ENCODE results near the gene ZNF878. TPM values are rescaled to one million over a fixed set of nuclear protein-coding genes. Genes with fewer than 3 reads are reported as not detected.

The ZNF878 gene
- total and polyA plus RNA-seq, 4 experiments from 2014 or later, result not detected

GRCh38 chr19:12064590-12065538, 12.1 kb upstream of the ZNF878 start, which contains the start of gene ZNF844:
ZNF844 (plus strand) TSS chr19:12064731; CDS start chr19:12064874, 143 bp downstream.
- intact Hi-C loops (cut with micrococcal nuclease), result no loop called here
- H3K27ac Mint-ChIP-seq, result peak within 1 kb of the TSS in 6 of 7 donors; percentile 47 to 87 (median 74)
- ChIA-PET POLR2A (ENCODE audit: partially characterized antibody) (interaction anchor here (0.7 to 1.5 kb wide), 2 partner anchors 25 to 98 kb away, joined by 3 to 4 read pairs; partner anchors contain the start of gene ZNF136), CTCF (ENCODE audit: partially characterized antibody) (interaction anchor here (0.6 to 1.4 kb wide), 3 partner anchors 76 to 101 kb away, joined by 3 to 5 read pairs (median 3); partner anchors contain the start of gene ZNF20)
- H3K4me3 ChIP-seq (ENCODE audit: low read length in 2 of 2), result peak within 1 kb of the TSS; percentile 57 to 71
- peaks cover 3 to 6% of the 10 kb centered on the region in 2 donors for H3K36me3 Mint-ChIP-seq
- H3K27me3 Mint-ChIP-seq, result no peaks in the 10 kb centered on the region
- H3K27ac ChIP-seq (ENCODE audit: low read depth, low read length), result peak within 1 kb of the TSS; percentile 11
- peaks cover 7% of the 10 kb centered on the region for H3K4me1 ChIP-seq (ENCODE audit: insufficient read depth, low read length)
- peaks cover 0 to 4% of the 10 kb centered on the region in 2 donors for H3K9me3 ChIP-seq (ENCODE audit: control insufficient read depth in 1 of 2, low read length in 2 of 2)
- no peaks in the 10 kb centered on the region for H3K27me3 ChIP-seq (ENCODE audit: insufficient read depth, low read length)
- peak within 1 kb of the TSS; percentile 83 to 90 (median 86) for H3K4me3 Mint-ChIP-seq
- peaks cover 0 to 24% (median 11%) of the 10 kb centered on the region in 8 donors for H3K9me3 Mint-ChIP-seq
- no peaks in the 10 kb centered on the region for H3K36me3 ChIP-seq (ENCODE audit: insufficient read depth, low read length)
- DNase-seq, result peak; percentile 48 to 62 (median 56)
- peaks cover 3 to 13% (median 8%) of the 10 kb centered on the region in 4 donors for H3K4me1 Mint-ChIP-seq

DNA sequence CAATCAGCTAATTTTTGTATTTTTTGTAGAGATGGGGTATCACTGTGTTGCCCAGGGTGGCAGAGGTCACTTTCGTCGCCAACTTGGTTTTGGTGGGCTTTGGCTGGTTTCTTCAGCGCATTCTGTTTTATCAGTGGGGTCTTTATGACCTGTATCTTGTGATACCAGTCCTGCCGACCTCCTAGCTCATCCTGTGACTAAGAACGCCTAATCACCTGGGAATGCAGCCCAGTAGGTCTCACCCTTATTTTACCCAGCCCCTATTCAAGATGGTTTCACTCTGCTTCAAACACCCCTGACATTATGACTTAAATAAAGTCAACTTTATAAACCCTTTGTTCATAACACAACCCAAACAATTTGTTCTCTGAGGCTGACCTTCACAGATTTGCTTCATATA, 3.0 kb upstream of the ZNF878 start:
- CTCF ChIA-PET (ENCODE audit: partially characterized antibody), result interaction anchor here (0.9 to 3.2 kb wide), 5 partner anchors 35 to 258 kb away, joined by 3 to 14 read pairs (median 4); partner anchors contain the start of gene ZNF700
- Mint-ChIP-seq H3K9me3 (peaks cover 2 to 4% (median 3%) of the 10 kb centered on the region in 8 donors), H3K4me1 (peaks cover 10 to 19% (median 15%) of the 10 kb centered on the region in 4 donors), H3K36me3 (peaks cover 0 to 3% of the 10 kb centered on the region in 2 donors), H3K27ac (no peak overlapping the region), H3K4me3 (no peak overlapping the region), H3K27me3 (peaks cover 11 to 19% of the 10 kb centered on the region in 2 donors)
- Histone ChIP-seq H3K4me3 (ENCODE audit: low read length in 2 of 2) (no peak overlapping the region), H3K9me3 (ENCODE audit: control insufficient read depth in 1 of 2, low read length in 2 of 2) (no peaks in the 10 kb centered on the region), H3K4me1 (ENCODE audit: insufficient read depth, low read length) (peaks cover 13% of the 10 kb centered on the region), H3K27ac (ENCODE audit: low read depth, low read length) (no peak overlapping the region), H3K27me3 (ENCODE audit: insufficient read depth, low read length) (no peaks in the 10 kb centered on the region), H3K36me3 (ENCODE audit: insufficient read depth, low read length) (no peaks in the 10 kb centered on the region)
- POLR2A ChIA-PET (ENCODE audit: partially characterized antibody), result no interaction called here
- no peak for DNase-seq
- intact Hi-C loops (cut with micrococcal nuclease), result loop anchor here (5.0 kb wide), 2 partner anchors 133 to 258 kb away; partner anchors contain the start of gene ZNF491

DNA sequence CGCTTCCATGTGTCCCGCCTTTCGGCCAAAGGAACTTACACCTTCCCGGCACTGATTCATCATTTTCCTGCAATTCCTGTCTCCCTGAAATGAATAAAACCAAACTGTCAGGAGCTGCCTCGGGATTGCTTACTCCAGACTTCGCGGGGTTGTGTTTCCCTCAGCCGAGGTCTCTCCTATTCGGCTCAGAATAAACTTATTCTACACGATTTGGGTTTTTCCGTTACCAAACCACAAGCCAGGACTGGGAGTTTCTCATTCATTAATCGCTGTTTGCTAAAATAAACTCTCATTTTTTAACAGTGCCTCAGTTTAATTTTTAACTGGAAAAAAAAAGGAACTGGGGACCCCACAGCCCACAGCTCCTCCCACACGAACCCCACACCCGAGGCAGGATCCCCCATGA, 667 bp downstream of the ZNF878 start:
- Histone ChIP-seq H3K4me1 (ENCODE audit: insufficient read depth, low read length) (peaks cover 13% of the 10 kb centered on the region), H3K4me3 (ENCODE audit: low read length in 2 of 2) (peak overlapping the region in 1 of 2 donors; percentile 55), H3K9me3 (ENCODE audit: control insufficient read depth in 1 of 2, low read length in 2 of 2) (no peaks in the 10 kb centered on the region), H3K36me3 (ENCODE audit: insufficient read depth, low read length) (no peaks in the 10 kb centered on the region), H3K27me3 (ENCODE audit: insufficient read depth, low read length) (no peaks in the 10 kb centered on the region), H3K27ac (ENCODE audit: low read depth, low read length) (no peak overlapping the region)
- H3K4me3 Mint-ChIP-seq, result peak overlapping the region; percentile 63 to 84 (median 80)
- POLR2A ChIA-PET (ENCODE audit: partially characterized antibody), result interaction anchor here (0.6 to 1.5 kb wide), 4 partner anchors 55 to 342 kb away, joined by 3 to 4 read pairs (median 3); no protein-coding TSS in a partner anchor
- H3K36me3 Mint-ChIP-seq, result peaks cover 0 to 6% of the 10 kb centered on the region in 2 donors
- peaks cover 11 to 19% of the 10 kb centered on the region in 2 donors for H3K27me3 Mint-ChIP-seq
- H3K27ac Mint-ChIP-seq, result no peak overlapping the region
- no peak for DNase-seq
- intact Hi-C loops (cut with micrococcal nuclease), result no loop called here
- H3K9me3 Mint-ChIP-seq, result peaks cover 2 to 23% (median 8%) of the 10 kb centered on the region in 8 donors
- CTCF ChIA-PET (ENCODE audit: partially characterized antibody), result interaction anchor here (1.2 to 1.4 kb wide), 2 partner anchors 10 to 129 kb away, joined by 3 to 4 read pairs; no protein-coding TSS in a partner anchor
- peaks cover 8 to 13% (median 11%) of the 10 kb centered on the region in 4 donors for H3K4me1 Mint-ChIP-seq

GRCh38 chr19:12047868-12048267, 4.9 kb downstream of the ZNF878 start:
- Mint-ChIP-seq H3K9me3 (peaks cover 3 to 58% (median 35%) of the 10 kb centered on the region in 8 donors), H3K4me1 (peaks cover 6 to 7% (median 6%) of the 10 kb centered on the region in 4 donors), H3K4me3 (no peak overlapping the region), H3K36me3 (peaks cover 11 to 18% of the 10 kb centered on the region in 2 donors), H3K27ac (no peak overlapping the region), H3K27me3 (peaks cover 3 to 7% of the 10 kb centered on the region in 2 donors)
- H3K36me3 ChIP-seq (ENCODE audit: insufficient read depth, low read length), result no peaks in the 10 kb centered on the region
- H3K27ac ChIP-seq (ENCODE audit: low read depth, low read length), result no peak overlapping the region
- peaks cover 0 to 19% of the 10 kb centered on the region in 2 donors for H3K9me3 ChIP-seq (ENCODE audit: control insufficient read depth in 1 of 2, low read length in 2 of 2)
- H3K27me3 ChIP-seq (ENCODE audit: insufficient read depth, low read length), result no peaks in the 10 kb centered on the region
- H3K4me1 ChIP-seq (ENCODE audit: insufficient read depth, low read length), result peaks cover 9% of the 10 kb centered on the region
- ChIA-PET POLR2A (ENCODE audit: partially characterized antibody) (no interaction called here), CTCF (ENCODE audit: partially characterized antibody) (no interaction called here)
- H3K4me3 ChIP-seq (ENCODE audit: low read length in 2 of 2), result no peak overlapping the region
- intact Hi-C loops (cut with micrococcal nuclease), result no loop called here
- DNase-seq, result no peak

- POLR2A ChIA-PET (ENCODE audit: partially characterized antibody), result no interaction called here
These were observed 8.9 kb downstream of the ZNF878 start for GRCh38 chr19:12043752-12044422.

DNA sequence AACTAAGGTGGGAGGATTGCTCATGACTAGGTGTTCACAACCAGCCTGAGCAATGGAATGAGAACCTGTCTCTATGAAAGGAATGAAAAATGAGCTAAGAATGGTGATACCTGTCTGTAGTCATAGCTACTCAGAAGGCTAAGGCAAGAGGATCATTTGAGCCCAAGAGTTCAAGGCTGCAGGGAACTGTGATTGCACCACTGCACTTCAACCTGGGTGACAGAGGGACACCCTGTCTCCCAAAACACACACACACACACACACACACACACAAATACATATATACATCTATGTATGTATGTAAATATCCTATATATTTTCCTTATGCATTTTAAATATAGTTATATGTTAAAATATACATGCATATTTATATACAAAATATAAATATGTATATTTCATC, 9.9 kb downstream of the ZNF878 start:
- Mint-ChIP-seq H3K27me3 (no peaks in the 10 kb centered on the region), H3K36me3 (peaks cover 15 to 23% of the 10 kb centered on the region in 2 donors), H3K27ac (no peak overlapping the region), H3K4me3 (no peak overlapping the region), H3K9me3 (peaks cover 0 to 75% (median 44%) of the 10 kb centered on the region in 8 donors), H3K4me1 (no peaks in the 10 kb centered on the region)
- Histone ChIP-seq H3K4me1 (ENCODE audit: insufficient read depth, low read length) (no peaks in the 10 kb centered on the region), H3K9me3 (ENCODE audit: control insufficient read depth in 1 of 2, low read length in 2 of 2) (peaks cover 0 to 24% of the 10 kb centered on the region in 2 donors), H3K36me3 (ENCODE audit: insufficient read depth, low read length) (no peaks in the 10 kb centered on the region), H3K27me3 (ENCODE audit: insufficient read depth, low read length) (no peaks in the 10 kb centered on the region), H3K27ac (ENCODE audit: low read depth, low read length) (no peak overlapping the region), H3K4me3 (ENCODE audit: low read length in 2 of 2) (no peak overlapping the region)
- intact Hi-C loops (cut with micrococcal nuclease), result no loop called here
- DNase-seq, result no peak
- POLR2A ChIA-PET (ENCODE audit: partially characterized antibody), result interaction anchor here (0.6 kb wide), 1 partner anchor 47 kb away, joined by 3 read pairs; no protein-coding TSS in a partner anchor
- CTCF ChIA-PET (ENCODE audit: partially characterized antibody), result interaction anchor here (0.9 kb wide), 1 partner anchor 17 kb away, joined by 3 read pairs; no protein-coding TSS in a partner anchor

More at GRCh38 chr19:12043752-12044422, 8.9 kb downstream of the ZNF878 start:
- H3K27me3 Mint-ChIP-seq, result no peaks in the 10 kb centered on the region
- peaks cover 0 to 24% of the 10 kb centered on the region in 2 donors for H3K9me3 ChIP-seq (ENCODE audit: control insufficient read depth in 1 of 2, low read length in 2 of 2)
- peaks cover 0 to 73% (median 44%) of the 10 kb centered on the region in 8 donors for H3K9me3 Mint-ChIP-seq
- H3K27me3 ChIP-seq (ENCODE audit: insufficient read depth, low read length), result no peaks in the 10 kb centered on the region
- intact Hi-C loops (cut with micrococcal nuclease), result no loop called here
- no peak overlapping the region for H3K4me3 Mint-ChIP-seq
- H3K27ac ChIP-seq (ENCODE audit: low read depth, low read length), result no peak overlapping the region
- H3K4me1 Mint-ChIP-seq, result no peaks in the 10 kb centered on the region
- H3K4me1 ChIP-seq (ENCODE audit: insufficient read depth, low read length), result no peaks in the 10 kb centered on the region
- H3K36me3 ChIP-seq (ENCODE audit: insufficient read depth, low read length), result no peaks in the 10 kb centered on the region
- H3K4me3 ChIP-seq (ENCODE audit: low read length in 2 of 2), result no peak overlapping the region
- DNase-seq, result no peak
- no peak overlapping the region for H3K27ac Mint-ChIP-seq
- CTCF ChIA-PET (ENCODE audit: partially characterized antibody), result no interaction called here
- peaks cover 15 to 23% of the 10 kb centered on the region in 2 donors for H3K36me3 Mint-ChIP-seq
